Measurements from ENCODE around the gene OR51B4.

OR51B4 gene

DNA sequence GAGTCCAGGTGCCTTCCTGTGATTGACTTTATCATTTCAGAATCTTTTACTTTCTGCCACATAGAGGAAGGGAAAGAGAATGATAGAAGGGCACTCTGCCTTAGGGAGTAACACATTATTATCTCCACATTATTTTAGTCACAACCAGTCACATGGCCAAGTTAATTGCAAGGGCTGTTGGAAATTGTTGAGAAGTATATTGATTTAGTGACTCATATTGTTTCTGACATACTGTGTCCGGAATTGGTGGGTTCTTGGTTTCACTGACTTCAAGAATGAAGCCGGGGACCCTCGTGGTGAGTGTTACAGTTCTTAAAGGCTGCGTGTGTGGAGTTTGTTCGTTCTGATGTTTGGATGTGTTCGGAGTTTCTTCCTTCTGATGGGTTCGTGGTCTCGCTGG lies 8.7 kb downstream of the OR51B4 start:
- DNase-seq: no peak

DNA sequence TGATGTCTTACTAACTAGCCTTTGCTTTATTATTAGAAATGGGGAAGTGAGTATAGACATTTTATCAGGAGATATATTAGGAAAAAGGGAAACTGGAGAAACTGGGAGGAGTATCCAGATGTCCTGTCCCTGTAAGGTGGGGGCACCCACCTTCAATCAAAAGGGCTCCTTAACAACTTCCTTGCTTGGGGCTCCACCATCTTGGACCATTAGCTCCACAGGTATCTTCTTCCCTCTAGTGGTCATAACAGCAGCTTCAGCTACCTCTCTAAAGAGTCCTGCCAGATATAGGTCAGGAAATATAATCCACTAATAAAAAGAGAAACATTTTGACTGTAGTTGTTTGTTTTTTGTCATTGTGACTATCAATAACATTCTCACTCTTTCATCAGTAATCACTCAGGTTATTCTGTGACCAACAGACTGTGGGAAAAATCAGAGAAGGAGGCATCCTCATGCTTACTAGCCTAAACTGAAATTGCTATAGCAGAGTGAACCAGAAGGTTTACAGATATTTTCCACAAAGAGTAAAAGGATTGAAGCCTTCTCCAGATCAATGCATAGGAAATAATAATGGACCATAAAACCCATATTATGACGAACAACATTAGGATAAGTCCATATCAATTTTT lies 10.4 kb downstream of the OR51B4 start:
- DNase-seq: peak; percentile 91

DNA sequence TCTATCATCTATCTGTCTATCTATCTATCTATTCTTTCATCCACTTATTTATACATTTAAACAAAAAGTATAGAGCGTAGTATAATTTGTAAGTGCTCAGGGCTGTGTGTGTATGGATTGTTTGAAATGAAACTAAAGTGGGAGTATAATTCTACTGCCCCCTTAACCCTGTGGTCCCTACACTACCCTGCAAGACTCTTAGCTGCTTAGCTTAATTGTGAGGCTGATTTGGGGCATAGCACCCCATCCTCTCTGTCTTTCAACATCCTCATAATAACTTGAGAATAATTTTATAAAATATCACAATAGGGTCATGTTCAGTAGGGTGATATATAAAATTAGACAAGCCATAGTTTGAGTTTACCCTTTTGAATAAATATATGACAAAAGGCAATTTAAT lies 11.6 kb downstream of the OR51B4 start:
- DNase-seq: no peak

DNA sequence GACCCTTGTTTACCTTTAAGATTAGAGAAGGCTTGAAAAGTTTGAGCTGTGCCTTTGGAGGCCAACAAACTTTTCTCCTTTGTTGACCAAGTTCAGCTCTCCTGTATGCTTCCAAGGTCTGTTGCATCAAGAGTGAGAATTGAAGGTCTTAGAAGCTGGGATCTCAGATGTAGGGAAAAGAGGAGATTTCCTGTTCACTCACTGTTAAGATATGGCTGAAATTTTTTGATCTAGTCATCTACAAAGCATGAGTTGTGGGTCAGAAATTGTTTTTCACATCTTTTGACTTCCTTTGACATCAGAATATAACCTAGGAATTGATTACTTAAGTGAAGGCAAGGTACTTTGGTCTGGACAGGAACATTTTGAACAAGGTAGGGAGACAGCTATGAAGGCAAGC lies 12.1 kb downstream of the OR51B4 start:
- no peak for DNase-seq

DNA sequence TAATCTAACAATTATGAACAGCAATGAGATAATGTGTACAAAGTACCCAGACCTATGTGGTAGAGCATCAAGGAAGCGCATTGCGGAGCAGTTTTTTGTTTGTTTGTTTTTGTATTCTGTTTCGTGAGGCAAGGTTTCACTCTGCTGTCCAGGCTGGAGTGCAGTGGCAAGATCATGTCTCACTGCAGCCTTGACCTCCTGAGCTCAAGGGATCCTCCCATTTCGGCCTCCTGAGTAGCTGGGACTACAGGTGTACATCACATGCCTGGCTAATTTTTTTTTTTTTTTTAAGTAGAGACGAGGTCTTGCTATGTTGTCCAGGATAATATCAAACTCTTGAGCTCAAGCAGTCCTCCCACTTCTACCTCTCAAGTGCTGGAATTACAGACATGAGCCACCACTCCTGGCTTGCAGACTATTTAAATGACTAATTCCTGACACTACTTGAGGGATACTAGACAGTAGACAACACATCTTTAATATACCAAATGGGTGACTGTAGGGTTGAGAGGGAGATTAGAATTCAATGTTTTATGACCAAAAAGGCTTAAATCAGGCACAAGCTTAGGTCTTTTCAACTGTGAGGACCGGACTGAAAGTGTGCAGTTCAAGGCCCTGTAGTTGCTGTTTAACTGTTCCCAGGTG lies 12.7 kb downstream of the OR51B4 start:
- no peak for DNase-seq

DNA sequence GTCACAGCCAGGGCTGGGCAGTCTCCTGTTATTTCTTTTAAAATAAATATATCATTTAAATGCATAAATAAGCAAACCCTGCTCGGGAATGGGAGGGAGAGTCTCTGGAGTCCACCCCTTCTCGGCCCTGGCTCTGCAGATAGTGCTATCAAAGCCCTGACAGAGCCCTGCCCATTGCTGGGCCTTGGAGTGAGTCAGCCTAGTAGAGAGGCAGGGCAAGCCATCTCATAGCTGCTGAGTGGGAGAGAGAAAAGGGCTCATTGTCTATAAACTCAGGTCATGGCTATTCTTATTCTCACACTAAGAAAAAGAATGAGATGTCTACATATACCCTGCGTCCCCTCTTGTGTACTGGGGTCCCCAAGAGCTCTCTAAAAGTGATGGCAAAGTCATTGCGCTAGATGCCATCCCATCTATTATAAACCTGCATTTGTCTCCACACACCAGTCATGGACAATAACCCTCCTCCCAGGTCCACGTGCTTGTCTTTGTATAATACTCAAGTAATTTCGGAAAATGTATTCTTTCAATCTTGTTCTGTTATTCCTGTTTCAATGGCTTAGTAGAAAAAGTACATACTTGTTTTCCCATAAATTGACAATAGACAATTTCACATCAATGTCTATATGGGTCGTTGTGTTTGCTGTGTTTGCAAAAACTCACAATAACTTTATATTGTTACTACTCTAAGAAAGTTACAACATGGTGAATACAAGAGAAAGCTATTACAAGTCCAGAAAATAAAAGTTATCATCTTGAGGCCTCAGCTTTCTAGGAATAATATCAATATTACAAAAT lies 13.4 kb downstream of the OR51B4 start:
- peak; percentile 98 for DNase-seq

DNA sequence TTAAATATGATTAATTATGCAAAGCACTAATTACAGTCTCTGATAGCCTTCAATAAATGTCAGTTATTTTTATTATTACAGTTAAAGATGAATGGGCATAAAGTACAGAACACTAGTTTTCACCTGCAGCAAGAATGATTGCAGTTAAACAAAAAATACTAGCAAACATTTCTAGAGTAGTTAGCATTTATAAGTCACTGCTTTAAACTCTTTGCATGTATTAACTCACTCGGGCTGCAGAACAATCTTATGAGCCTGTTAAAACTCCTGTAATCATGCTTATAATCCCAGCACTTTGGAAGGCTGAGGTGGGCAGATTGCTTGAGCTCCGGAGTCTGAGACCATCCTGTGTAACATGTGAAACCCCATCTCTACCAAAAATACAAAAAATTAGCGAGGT lies 14.8 kb downstream of the OR51B4 start:
- DNase-seq: no peak

DNA sequence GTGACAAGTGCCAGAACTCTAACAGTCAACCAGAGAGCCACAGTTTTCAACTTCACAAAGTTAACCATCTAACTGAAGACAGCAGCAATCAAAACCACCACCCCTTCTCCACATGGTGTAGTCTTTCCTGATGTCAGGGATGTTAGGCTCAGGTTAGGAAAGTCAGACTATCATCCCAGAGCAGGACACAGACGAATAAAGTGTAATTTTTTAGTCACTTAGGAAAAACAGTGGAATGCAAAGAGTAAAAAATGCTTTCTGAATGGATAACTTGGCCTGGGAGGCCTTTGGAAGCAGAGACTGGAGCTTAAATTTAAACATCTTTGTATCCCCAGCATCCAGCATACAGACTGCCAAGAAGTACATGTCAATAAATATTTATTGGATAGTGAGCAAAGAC lies 15.4 kb downstream of the OR51B4 start:
- no peak for DNase-seq

DNA sequence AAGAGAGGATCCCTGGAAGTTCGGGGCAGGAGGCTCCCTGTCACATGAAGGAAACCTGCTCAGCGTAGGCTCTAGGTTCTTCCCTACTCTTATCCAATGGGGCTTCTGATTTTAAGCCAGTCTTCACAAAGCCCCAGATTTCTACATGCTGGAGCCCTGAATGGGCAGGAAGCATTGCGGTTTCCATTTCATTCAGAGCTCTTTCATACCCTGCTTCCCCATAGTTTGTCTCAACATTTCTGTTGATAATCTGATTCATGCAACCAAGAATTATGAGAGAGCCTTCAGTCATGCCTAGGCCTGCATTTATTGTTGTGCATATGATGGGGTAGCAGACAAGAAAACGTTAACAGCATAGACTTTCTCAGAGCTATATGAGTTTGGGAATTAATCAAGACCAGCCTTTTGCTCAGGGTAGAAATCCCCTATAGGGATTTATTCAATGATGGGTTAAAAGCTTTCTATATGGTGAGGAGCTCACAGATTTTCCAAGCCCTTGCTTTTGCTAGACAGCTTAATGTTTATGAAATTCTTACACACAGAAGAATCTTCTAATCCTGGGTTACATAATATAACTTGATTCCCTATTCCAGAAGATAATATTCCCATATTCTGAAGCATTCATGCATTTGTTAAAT lies 15.9 kb downstream of the OR51B4 start:
- DNase-seq: no peak

DNA sequence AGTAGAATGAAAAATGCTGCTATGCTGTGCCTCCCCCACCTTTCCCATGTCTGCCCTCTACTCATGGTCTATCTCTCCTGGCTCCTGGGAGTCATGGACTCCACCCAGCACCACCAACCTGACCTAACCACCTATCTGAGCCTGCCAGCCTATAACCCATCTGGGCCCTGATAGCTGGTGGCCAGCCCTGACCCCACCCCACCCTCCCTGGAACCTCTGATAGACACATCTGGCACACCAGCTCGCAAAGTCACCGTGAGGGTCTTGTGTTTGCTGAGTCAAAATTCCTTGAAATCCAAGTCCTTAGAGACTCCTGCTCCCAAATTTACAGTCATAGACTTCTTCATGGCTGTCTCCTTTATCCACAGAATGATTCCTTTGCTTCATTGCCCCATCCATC lies 17.1 kb downstream of the OR51B4 start:
- peak; percentile 99 for DNase-seq

DNA sequence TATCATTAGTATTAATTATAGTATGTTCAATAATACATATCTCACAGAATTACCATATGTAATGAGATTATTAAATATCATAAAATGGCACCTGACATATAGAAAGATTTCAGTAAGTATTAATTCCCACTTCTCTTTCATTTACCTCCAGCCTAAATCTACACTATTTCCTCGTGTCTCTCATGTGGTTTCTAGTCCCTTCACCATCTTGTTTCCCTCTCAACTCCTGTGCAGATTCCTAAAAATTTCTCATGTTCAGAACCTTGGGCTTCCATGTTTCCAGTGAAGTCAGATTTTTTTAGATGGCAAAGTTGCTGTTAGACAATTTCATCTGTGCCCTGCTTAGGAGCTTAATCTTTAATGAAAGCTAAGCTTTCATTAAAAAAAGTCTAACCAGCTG lies 17.9 kb downstream of the OR51B4 start:
- no peak for DNase-seq

DNA sequence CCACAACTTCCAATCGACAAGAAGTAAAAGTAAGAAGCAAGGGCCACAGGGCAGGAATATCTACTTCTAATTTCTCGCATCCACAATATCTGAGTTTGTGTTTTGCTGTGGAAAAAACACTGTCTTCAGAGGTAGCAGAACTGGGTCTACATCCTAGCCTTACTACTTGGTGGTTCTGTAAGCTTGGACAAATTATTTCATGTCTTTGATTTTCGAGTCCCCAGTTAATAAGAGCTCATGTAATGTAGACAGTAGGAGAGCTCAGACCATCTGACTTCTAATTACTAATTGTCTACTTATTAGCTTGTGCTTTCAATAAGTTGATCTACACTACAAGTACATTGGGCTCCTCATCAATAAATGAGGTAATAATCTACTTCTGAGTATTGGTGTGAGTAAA lies 18.7 kb downstream of the OR51B4 start:
- DNase-seq: no peak

DNA sequence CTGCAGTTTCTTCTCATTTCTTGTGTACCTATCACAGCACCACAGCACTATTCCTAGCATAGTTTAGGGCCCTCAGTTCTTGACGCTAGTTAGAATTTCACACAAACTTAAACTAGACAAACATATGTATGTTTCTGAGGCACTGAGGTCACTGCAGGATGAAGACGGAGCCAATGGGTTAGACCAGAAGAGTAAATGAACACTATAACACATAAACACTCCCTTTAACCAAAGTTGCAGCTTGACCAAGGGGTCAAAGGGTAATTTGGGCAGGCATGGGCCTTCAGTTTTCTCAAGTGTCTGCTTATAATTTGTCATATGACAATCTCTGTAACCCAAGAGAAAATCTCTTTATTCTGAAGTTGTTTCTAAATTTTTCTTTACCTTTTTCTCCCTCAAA lies 19.1 kb downstream of the OR51B4 start:
- DNase-seq: no peak

DNA sequence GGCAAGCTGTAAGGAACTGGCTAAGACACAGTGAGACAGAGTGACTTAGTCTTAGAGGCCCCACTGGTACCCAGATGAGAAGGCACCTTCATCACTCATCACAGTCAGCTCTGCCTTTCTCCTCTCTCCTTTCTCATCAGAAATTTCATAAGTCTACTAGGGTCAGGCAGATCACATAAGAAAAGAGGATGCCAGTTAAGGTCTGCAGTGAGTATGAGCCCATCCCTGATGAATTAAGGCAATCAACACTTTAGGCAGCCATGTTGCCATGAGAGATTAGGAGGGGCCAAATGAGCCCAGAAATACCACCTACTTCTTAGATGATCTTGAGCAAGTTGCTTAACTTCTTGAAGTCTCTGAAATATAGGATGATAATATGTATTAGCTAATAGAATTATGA lies 20.1 kb downstream of the OR51B4 start:
- no peak for DNase-seq

DNA sequence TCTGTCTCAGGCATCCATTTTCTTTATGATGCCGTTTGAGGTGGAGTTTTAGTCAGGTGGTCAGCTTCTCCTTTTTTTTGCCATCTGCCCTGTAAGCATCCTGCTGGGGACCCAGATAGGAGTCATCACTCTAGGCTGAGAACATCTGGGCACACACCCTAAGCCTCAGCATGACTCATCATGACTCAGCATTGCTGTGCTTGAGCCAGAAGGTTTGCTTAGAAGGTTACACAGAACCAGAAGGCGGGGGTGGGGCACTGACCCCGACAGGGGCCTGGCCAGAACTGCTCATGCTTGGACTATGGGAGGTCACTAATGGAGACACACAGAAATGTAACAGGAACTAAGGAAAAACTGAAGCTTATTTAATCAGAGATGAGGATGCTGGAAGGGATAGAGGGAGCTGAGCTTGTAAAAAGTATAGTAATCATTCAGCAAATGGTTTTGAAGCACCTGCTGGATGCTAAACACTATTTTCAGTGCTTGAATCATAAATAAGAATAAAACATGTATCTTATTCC lies 21.1 kb downstream of the OR51B4 start:
- peak; percentile 100 for DNase-seq

DNA sequence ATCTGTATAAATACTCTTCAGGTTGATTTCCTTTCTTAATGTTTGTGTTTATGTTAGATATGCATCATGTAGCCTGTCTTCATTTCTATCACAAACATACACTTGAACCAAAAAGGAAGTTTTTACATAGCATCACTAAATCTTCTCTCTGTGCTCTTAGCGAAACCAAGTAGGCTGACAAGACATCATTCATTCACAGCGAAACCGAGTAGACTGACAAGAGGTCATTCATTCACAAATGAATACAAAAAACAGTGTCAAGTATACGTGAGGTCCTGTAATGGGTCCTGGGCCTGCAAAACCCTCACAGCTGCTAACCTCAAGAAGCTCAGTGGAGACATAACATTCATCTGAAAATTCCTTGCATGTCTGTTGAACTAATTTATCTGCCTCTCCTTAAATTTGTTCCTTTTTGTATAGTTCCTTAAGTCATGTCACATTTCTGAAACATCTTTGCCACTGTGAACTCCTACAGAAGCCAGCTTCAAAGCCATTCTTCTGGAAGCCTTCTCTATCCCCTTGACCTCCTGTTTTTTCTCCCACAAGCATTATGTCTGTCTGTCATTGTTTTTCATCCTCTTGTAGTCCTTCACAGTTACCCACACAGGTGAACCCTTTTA lies 22.2 kb downstream of the OR51B4 start:
- no peak for DNase-seq

DNA sequence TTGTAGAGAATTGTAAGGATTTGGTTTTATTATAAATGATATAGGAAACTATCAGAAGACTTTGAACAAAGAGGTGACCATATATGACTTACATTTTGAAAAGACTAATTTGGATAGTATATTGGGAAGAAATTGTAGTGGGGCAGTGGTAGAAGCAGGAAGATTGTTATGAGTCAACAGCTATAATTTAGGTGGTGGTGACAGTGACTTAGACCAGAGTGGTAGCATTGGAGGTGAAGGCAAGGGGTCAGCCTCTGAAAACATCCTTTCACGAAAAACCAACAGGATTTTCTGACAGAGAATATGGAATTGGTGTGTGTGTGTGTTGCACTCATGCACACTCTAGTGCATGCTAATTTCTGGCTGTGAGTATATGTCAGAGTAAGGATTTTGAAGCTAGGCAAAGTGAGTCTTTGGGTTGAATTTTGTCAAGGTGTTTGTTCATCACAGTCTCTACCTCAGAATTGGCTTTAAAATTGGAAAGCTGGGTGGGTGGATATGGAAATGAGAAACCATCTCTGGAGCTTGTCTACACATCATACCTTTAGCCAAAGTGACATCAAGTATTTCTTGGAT lies 23.9 kb downstream of the OR51B4 start:
- DNase-seq: no peak

DNA sequence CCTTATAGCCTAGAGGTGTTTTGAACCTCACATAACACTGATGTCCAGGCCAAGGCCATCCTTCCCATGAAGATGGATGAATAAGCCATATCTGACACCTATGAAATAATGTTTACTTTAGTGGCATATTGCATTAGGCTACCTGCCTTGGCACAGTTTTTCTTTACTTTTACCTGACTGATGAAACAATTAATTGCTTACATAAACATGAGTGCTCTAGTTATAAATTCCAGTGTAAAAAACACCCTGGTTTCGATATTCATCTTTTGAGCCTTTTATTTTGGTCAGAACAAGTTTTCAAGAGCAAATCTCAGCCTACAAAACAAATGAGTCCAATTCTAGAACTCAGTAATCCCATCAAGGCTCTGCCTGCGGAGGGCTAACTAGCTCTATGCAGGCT lies 25.0 kb downstream of the OR51B4 start:
- no peak for DNase-seq

DNA sequence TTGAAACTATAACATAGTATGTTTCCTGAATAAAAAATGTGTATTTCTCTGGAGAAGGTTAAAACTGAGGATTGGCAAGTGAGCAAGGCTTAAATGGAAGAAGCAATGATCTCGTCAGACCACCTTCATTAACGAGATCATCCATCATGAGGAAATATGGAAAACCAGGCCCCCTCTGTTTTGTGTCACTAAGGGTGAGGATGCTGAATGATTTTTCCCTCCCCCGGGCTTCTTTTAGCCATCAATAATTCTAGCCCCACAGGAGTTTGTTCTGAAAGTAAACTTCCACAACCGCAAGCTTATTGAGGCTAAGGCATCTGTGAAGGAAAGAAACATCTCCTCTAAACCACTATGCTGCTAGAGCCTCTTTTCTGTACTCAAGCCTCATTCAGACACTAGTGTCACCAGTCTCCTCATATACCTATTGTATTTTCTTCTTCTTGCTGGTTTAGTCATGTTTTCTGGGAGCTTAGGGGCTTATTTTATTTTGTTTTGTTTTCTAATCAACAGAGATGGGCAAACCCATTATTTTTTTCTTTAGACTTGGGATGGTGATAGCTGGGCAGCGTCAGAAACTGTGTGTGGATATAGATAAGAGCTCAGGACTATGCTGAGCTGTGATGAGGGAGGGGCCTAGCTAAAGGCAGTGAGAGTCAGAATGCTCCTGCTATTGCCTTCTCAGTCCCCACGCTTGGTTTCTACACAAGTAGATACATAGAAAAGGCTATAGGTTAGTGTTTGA lies 26.2 kb downstream of the OR51B4 start:
- DNase-seq: peak; percentile 98

DNA sequence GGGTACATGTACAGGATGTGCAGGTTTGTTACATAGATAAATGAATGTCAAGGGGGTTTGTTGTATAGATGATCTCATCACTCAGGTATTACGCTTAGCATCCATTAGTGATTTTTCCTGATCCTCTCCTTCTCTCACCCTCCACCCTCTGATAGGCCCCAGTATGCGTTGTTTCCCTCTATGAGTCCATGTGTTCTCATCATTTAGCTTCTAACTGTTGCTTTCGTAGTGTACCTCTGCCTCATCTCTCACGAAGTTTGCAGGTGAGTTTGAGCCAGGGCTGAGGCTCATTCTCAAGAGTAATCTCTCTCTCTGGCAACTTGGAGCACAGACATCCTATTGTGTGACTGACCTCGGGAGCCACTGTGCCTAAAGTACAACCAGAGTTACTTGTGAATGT lies 27.4 kb downstream of the OR51B4 start:
- DNase-seq: no peak

DNA sequence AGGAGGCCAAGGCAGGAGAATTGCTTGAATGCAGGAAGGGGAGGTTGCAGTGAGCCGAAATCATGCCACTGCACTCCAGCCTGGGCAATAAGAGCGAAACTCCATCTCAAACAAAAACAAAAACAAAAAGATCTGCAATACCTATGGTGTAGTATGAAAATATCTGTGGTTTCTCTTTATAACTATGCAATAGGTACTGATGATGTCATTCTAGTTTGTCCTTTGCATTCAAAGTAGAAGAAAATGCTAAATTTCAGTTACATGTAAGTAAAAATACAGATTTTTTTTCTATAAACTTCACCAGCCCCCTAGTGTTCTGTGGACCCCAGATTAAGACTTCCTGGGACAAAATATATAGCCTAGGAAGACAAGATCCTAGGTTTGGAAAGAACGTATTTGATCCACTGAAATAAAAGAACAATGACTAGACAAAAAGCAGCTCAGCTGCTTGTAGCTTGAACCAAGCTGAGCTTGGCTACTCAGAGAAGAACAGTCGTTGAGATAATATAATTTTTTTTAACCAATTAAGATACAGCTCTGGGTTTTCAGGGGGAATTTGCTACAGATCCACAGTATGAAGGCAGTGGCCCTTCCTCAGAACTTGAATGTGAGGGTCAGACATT lies 29.2 kb downstream of the OR51B4 start:
- peak; percentile 35 for DNase-seq
